GM12874 (cell line): ENCODE results near the gene GRIK5.

ENCODE experiments used
- CTCF ChIP-seq: IDR thresholded peaks from 2 replicates; pipeline ENCODE4 v1.5.1; 2011; ENCODE audit warnings: low read depth, mild to moderate bottlenecking, control low read depth, low read length, moderate library complexity; ENCODE audit not compliant: insufficient read depth

GRIK5 gene

DNA sequence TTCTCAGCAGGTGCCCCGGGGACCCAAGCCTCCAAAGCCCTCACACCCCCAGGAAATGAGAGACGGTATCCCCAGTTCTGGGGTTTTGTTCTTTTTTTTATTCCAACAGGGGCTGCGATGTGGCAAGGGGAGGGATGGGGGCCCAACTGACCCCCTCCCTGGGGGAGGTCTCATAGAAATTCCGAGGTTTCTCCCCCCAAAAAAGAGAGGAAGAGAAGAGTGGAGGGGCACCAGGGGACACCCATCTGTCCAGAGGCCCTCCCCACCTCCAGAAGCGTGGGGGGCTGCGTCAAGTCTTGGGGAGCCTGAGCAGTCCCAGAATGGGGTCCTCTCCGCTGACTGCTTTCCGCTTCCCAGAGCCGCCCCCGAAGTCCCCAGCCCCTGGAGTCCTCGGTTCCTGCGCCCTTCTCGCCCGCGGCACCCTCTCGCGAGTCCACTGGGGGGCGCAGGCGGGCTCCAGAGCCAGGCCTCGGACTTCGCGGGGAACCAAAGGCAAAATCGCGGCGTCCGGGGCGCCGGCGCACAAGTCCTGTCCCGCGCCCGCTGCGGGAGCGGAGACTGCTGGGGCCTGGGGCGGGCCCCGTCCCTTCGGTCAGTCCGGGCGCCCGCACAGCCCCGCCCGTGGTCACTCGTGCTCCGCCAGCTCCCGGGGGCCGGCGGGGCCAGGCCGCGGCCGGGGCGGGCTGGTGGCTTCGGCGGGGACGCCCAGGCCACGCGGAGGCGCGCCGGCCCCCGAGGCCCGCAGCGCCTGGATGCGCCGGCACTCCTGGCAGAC lies 71.6 kb downstream of the GRIK5 start:
- TF ChIP-seq CTCF = peak; percentile 69

DNA sequence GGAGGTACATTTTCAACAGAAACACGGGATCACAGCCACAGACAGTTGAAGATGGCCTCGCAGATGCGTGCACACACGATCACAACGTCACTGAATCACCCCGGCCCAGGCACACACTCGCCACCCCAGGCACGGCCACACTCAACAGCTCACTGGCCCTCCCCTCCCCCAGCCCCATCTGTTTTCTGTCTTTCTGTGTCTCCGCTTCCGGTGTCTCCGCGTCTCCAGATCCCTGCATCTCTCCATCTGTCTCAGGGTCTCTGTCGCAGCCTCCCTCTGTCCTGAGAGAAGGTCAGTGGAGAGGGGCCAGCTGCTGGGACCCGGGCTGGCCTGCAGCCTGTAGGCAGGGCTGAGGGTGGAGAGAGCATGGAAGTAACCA lies 72.2 kb downstream of the GRIK5 start:
- no peak for TF ChIP-seq CTCF

DNA sequence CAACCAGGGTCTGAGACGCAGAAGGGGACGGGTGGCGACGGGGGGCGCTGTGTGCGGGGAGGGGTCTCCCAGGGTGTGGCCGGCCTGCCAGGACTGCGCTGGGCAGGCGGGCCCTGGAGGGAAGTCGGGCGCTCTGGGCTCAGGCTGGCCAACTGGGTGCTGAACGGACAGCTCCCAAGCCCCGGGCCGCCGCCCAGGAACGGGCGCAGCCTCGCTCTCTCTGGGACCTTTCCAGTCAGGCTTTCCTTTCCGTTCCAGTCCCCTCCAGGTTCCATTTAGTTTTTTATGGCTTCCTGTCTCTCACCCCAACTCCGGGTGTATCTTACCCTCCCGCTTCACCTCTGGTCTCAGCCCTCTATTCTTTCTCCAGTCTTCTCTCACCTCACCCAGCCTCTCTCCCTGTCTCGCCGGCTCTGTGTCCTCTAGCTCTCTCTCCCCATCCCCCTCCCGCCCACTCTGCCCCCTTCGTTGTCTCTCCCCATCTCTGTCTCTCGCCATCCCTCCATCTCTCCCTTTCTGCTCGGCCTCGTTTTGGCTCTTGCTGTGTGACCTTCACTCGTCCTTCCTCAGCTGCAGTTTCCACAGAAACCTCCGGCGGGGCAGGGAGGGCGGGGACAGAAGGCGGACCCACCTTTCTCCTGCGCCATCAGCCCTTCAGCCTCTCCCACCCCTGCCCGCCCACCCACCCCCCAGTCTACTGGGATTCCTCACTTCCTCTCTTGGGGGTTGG lies 72.7 kb downstream of the GRIK5 start:
- no peak for TF ChIP-seq CTCF

GRCh38 chr19:41995959-41996797 lies 73.8 kb downstream of the GRIK5 start:
- TF ChIP-seq CTCF = no peak

GRCh38 chr19:41994994-41995958 lies 74.7 kb downstream of the GRIK5 start:
- no peak for TF ChIP-seq CTCF

- TF ChIP-seq CTCF = no peak
Observed at GRCh38 chr19:41994521-41994971, 75.5 kb downstream of the GRIK5 start.
